Measurements from ENCODE around the gene STK24. TPM values are rescaled to one million over a fixed set of nuclear protein-coding genes. Genes with fewer than 3 reads are reported as not detected.

STK24 gene
- total and polyA plus RNA-seq, 2 of the 8 experiments (the other 6 are each of a cell fraction or from before 2014, with no cell fraction given) = 62.8 to 143 TPM

- TF ChIP-seq CTCF (IDR thresholded peaks at IDR 0.05; ENCODE audit: control extremely low read depth in 1 of 3, insufficient read depth in 1 of 3, low read depth in 1 of 3, low read length in 3 of 3) (no peak), TAF1 (IDR thresholded peaks at IDR 0.05; ENCODE audit: low read depth, low read length) (no peak), BCL11A (IDR thresholded peaks at IDR 0.05; ENCODE audit: low read depth in 2 of 2, low read length in 2 of 2) (no peak), CHD7 (IDR thresholded peaks at IDR 0.05; ENCODE audit: insufficient replicate concordance, low read length) (no peak), ATF3 (IDR thresholded peaks at IDR 0.05; ENCODE audit: insufficient read depth, low read depth, low read length) (no peak), GABPA (IDR thresholded peaks at IDR 0.05; ENCODE audit: borderline replicate concordance, insufficient read depth, low read length) (no peak)
These were observed 49.5 kb upstream of the STK24 start (continued) for GRCh38 chr13:98626298-98626935.
